B cell (primary cell): ENCODE results near the gene PDE11A. TPM values are rescaled to one million over a fixed set of nuclear protein-coding genes. Genes with fewer than 3 reads are reported as not detected.

Source experiments
- ATAC-seq: fragments of 200-7000 bp; cut with Tn5 transposase; one replicate; pipeline ENCODE4 v1.10.0; 2021; ENCODE audit warnings: low read depth, mild to moderate bottlenecking, moderate number of reproducible peaks, moderate library complexity
- CTCF ChIA-PET: fragments of 350-600 bp; sonication (Branson Sonifier 250); formaldehyde crosslinking; loops from one replicate; lab custom pipeline; 2021; ENCODE audit warnings: antibody characterized with exemption, inconsistent platforms; lab: Charles Lee
- POLR2A ChIA-PET: fragments of 350-600 bp; sonication (Branson Sonifier 250); formaldehyde crosslinking; loops from one replicate; lab custom pipeline; 2021; ENCODE audit warnings: antibody characterized with exemption; lab: Charles Lee
- DNase-seq: peaks from one replicate; pipeline ENCODE4 v3.0.0; 2013
- H2AFZ ChIP-seq: 2 replicates; pipeline ENCODE4 v1.6.1; 2012; ENCODE audit warnings: mild to moderate bottlenecking, low read depth, low read length; ENCODE audit not compliant: insufficient read depth, poor library complexity, severe bottlenecking
- H3K27ac ChIP-seq, 2 donors: 1 replicate in 1 of 2; 2 replicates in 1 of 2; pipeline ENCODE4 v1.5.1; 2012 to 2013; ENCODE audit warnings: low read length in 2 of 2, mild to moderate bottlenecking in 2 of 2, moderate library complexity in 1 of 2
- H3K27me3 ChIP-seq, 4 experiments: fragments of 200-600 bp in 1 of 4; sonication (generic) in 1 of 4; replicated peaks in 1 of 4; 1 replicate in 2 of 4; 2 replicates in 2 of 4; pipeline versions ENCODE4 v1.6.1 to v1.7.0; 2013 to 2016; ENCODE audit warnings: low read length in 3 of 4, mild to moderate bottlenecking in 2 of 4, mixed read lengths in 1 of 4, moderate library complexity in 1 of 4; ENCODE audit not compliant: insufficient read depth in 4 of 4, control insufficient read depth in 3 of 4; ENCODE audit errors: control extremely low read depth in 1 of 4
- H3K36me3 ChIP-seq, 2 experiments: replicated peaks in 1 of 2; 1 replicate in 1 of 2; 2 replicates in 1 of 2; pipeline versions ENCODE4 v1.6.1 to v1.7.1; 2013; ENCODE audit warnings: low read length in 1 of 2; ENCODE audit not compliant: insufficient read depth in 2 of 2, control insufficient read depth in 1 of 2; ENCODE audit errors: control extremely low read depth in 1 of 2, extremely low read depth in 1 of 2
- H3K4me1 ChIP-seq, 2 donors: fragments of 200-600 bp in 1 of 2; sonication (generic) in 1 of 2; 1 replicate in 1 of 2; 2 replicates in 1 of 2; pipeline versions ENCODE4 v1.5.1 to v1.6.1; 2013 to 2017; ENCODE audit warnings: low read length in 2 of 2; ENCODE audit not compliant: control insufficient read depth in 2 of 2, insufficient read depth in 2 of 2
- H3K4me2 ChIP-seq: replicated peaks from 2 replicates; pipeline ENCODE3; 2012; ENCODE audit warnings: mild to moderate bottlenecking, low read depth, low read length; ENCODE audit not compliant: poor library complexity, severe bottlenecking
- H3K4me3 ChIP-seq, 5 experiments: fragments of 200-600 bp in 1 of 5; sonication (generic) in 1 of 5; 1 replicate in 3 of 5; 2 replicates in 2 of 5; pipeline versions ENCODE4 v1.5.1 to v1.7.0; 2011 to 2016; ENCODE audit warnings: low read length in 4 of 5, mild to moderate bottlenecking in 4 of 5, low read depth in 2 of 5, control low read depth in 1 of 5, moderate library complexity in 1 of 5; ENCODE audit not compliant: insufficient read depth in 1 of 5; ENCODE audit errors: control extremely low read depth in 1 of 5, extremely low read depth in 1 of 5
- H3K79me2 ChIP-seq: fragments of 200-600 bp; sonication (generic); one replicate; pipeline ENCODE4 v1.6.0; 2016; ENCODE audit warnings: low read length; ENCODE audit not compliant: control insufficient read depth, insufficient read depth
- H3K9ac ChIP-seq: fragments of 200-600 bp; sonication (generic); 2 replicates; pipeline ENCODE4 v1.6.1; 2017; ENCODE audit warnings: mild to moderate bottlenecking, low read length, moderate library complexity
- H3K9me3 ChIP-seq, 3 donors: one replicate each; pipeline versions ENCODE4 v1.6.1 to v1.7.1; 2013; ENCODE audit warnings: low read length in 2 of 3; ENCODE audit not compliant: control insufficient read depth in 2 of 3, insufficient read depth in 1 of 3; ENCODE audit errors: control extremely low read depth in 1 of 3
- H4K20me1 ChIP-seq: 2 replicates; pipeline ENCODE4 v1.6.0; 2012; ENCODE audit warnings: mild to moderate bottlenecking, low read length; ENCODE audit not compliant: insufficient read depth, control insufficient read depth, poor library complexity, severe bottlenecking
- H3K27ac Mint-ChIP-seq: one replicate; pipeline ENCODE4 v1.8.0; 2021; ENCODE audit warnings: mixed read lengths
- H3K27me3 Mint-ChIP-seq: one replicate; pipeline ENCODE4 v1.8.0; 2021; ENCODE audit warnings: mixed read lengths
- H3K4me1 Mint-ChIP-seq: one replicate; pipeline ENCODE4 v1.8.0; 2021; ENCODE audit warnings: mixed read lengths
- H3K4me3 Mint-ChIP-seq: one replicate; pipeline ENCODE4 v1.8.0; 2021; ENCODE audit warnings: mixed read lengths
- H3K9me3 Mint-ChIP-seq: one replicate; pipeline ENCODE4 v1.8.0; 2022; ENCODE audit warnings: mixed read lengths; ENCODE audit not compliant: insufficient read depth
- EZH2 ChIP-seq: IDR thresholded peaks from 2 replicates; pipeline ENCODE4 v1.6.1; 2012; ENCODE audit warnings: borderline replicate concordance, low read depth, mild to moderate bottlenecking, moderate library complexity, low read length; ENCODE audit not compliant: insufficient read depth, poor library complexity, severe bottlenecking
- WGBS: methylation state at CpG from one replicate; pipeline ENCODE4 v1.1.5; 2013; ENCODE audit warnings: missing lambda C conversion rate; ENCODE audit not compliant: insufficient coverage; 5-methylcytosine and 5-hydroxymethylcytosine counted together
- intact Hi-C: fragments of 100-400 bp; cut with micrococcal nuclease; formaldehyde crosslinking; loops from one replicate; pipeline ENCODE4 v1.10.0; 2022
- polyA plus RNA-seq: library from polyadenylated mRNA; depleted of rRNA; stranded (reverse); fragments of >200 nt; gene quantifications from 2 replicates; pipeline ENCODE4 v1.2.3, GENCODE V29; 2012
- total RNA-seq, 2 donors: library from RNA; stranded (reverse); fragments of 120-200 nt in 1 of 2; gene quantifications; 1 replicate in 1 of 2; 2 replicates in 1 of 2; pipeline versions ENCODE4 v1.2.3 to v1.2.4, GENCODE V29; 2013 to 2022
- TF ChIP-seq, protein P1 (sequence below): fragments of 200-600 bp; IDR thresholded peaks from one replicate; pipeline ENCODE4 v1.8.0; 2022; ENCODE audit warnings: antibody characterized with exemption, mild to moderate bottlenecking

The PDE11A gene
- total and polyA plus RNA-seq, 2 donors (not counting 1 experiment from before 2014, with no cell fraction given): 0.25 TPM; not detected in 1

- H3K9me3 Mint-ChIP-seq: no peaks in the 10 kb centered on the region
- ChIA-PET POLR2A (no interaction called here), CTCF (no interaction called here)
- no peak overlapping the region for H3K27ac ChIP-seq
- H3K4me1 Mint-ChIP-seq: no peaks in the 10 kb centered on the region
- no peak overlapping the region for H3K4me3 Mint-ChIP-seq
- peaks cover 10% of the 10 kb centered on the region for H3K27me3 Mint-ChIP-seq
- no peak overlapping the region for H3K27ac Mint-ChIP-seq
- intact Hi-C loops: no loop called here
- DNase-seq (no peak), ATAC-seq (no peak)
- no peak overlapping the region for H3K4me2 ChIP-seq
- H3K79me2 ChIP-seq: no peaks in the 10 kb centered on the region
- no peak overlapping the region for H2AFZ ChIP-seq
- no peak overlapping the region for H3K9ac ChIP-seq
- WGBS: 90% methylated on average over 2 of the region's 4 CpGs
- peaks cover 0 to 2% (median 0%) of the 10 kb centered on the region in 4 experiments for H3K27me3 ChIP-seq
- H3K9me3 ChIP-seq: no peaks in the 10 kb centered on the region
- H3K36me3 ChIP-seq: no peaks in the 10 kb centered on the region
- no peak overlapping the region for H3K4me3 ChIP-seq
- no peaks in the 10 kb centered on the region for H3K4me1 ChIP-seq
- TF ChIP-seq, protein P1, sequence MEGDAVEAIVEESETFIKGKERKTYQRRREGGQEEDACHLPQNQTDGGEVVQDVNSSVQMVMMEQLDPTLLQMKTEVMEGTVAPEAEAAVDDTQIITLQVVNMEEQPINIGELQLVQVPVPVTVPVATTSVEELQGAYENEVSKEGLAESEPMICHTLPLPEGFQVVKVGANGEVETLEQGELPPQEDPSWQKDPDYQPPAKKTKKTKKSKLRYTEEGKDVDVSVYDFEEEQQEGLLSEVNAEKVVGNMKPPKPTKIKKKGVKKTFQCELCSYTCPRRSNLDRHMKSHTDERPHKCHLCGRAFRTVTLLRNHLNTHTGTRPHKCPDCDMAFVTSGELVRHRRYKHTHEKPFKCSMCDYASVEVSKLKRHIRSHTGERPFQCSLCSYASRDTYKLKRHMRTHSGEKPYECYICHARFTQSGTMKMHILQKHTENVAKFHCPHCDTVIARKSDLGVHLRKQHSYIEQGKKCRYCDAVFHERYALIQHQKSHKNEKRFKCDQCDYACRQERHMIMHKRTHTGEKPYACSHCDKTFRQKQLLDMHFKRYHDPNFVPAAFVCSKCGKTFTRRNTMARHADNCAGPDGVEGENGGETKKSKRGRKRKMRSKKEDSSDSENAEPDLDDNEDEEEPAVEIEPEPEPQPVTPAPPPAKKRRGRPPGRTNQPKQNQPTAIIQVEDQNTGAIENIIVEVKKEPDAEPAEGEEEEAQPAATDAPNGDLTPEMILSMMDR: no peak
- TF ChIP-seq EZH2: no peak
- no peaks in the 10 kb centered on the region for H4K20me1 ChIP-seq
These were observed 474.0 kb downstream of the PDE11A start for GRCh38 chr2:177598326-177599138.

GRCh38 chr2:177597759-177598158 is 474.8 kb downstream of the PDE11A start:
- DNase-seq: no peak
- H3K27me3 Mint-ChIP-seq: peaks cover 11% of the 10 kb centered on the region
- Histone ChIP-seq H3K27ac (no peak overlapping the region), H3K27me3 (peaks cover 0 to 3% (median 0%) of the 10 kb centered on the region in 4 experiments), H3K4me1 (no peaks in the 10 kb centered on the region), H3K4me3 (no peak overlapping the region), H3K9ac (no peak overlapping the region), H2AFZ (no peak overlapping the region), H3K9me3 (no peaks in the 10 kb centered on the region), H3K4me2 (no peak overlapping the region), H3K36me3 (no peaks in the 10 kb centered on the region), H4K20me1 (no peaks in the 10 kb centered on the region), H3K79me2 (no peaks in the 10 kb centered on the region)
- no peaks in the 10 kb centered on the region for H3K4me1 Mint-ChIP-seq
- TF ChIP-seq, protein P1: no peak
- no peak for TF ChIP-seq EZH2
- 88% methylated on average over 4 of the region's 6 CpGs for WGBS
- intact Hi-C loops: no loop called here
- ChIA-PET CTCF (no interaction called here), POLR2A (no interaction called here)
- ATAC-seq: no peak
- no peak overlapping the region for H3K4me3 Mint-ChIP-seq
- no peak overlapping the region for H3K27ac Mint-ChIP-seq
- H3K9me3 Mint-ChIP-seq: no peaks in the 10 kb centered on the region
